ENCODE results near the gene ZEB1. TPM values are rescaled to one million over a fixed set of nuclear protein-coding genes. Genes with fewer than 3 reads are reported as not detected.

Gene ZEB1
- total RNA-seq, 1 donor from 2014 or later = 24.7 TPM

DNA sequence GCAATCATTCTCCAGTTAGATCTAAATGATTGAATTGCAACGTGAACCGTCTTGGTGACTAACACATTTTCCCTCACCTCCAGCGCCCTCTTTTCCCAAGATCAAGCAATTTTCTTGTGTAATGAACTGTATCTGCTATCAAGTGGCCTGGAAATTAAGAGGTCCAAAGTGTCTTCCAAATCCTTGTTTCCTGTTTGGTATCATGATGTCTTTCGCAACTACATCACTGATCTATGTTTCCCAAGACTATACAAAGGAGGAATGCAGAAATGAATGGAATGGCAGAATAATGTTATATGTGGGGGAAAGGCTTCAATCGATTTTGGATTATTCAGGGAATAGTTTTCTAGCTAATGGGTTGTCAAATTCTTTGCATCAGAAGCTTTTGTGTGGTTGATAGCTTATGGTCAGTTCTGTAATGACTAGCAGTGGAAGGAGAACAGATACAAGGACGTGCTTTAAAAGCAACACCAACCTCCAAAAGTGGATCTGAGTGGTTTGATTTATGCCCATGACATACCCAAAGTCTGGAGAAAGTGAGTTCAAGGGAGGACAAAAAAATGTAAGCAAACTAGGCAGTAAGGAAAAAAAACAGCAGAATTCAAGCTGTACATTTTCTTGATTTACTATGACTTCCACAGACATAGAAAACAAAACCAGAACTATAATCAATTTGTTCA lies 14.6 kb upstream of the ZEB1 start:
- Mint-ChIP-seq H3K9me3 (peaks cover 6% of the 10 kb centered on the region), H3K27me3 (ENCODE audit: low read depth) (peaks cover 3% of the 10 kb centered on the region), H3K4me1 (no peaks in the 10 kb centered on the region), H3K36me3 (no peaks in the 10 kb centered on the region), H3K27ac (no peak overlapping the region), H3K4me3 (no peak overlapping the region)
- TF ChIP-seq, protein P1, sequence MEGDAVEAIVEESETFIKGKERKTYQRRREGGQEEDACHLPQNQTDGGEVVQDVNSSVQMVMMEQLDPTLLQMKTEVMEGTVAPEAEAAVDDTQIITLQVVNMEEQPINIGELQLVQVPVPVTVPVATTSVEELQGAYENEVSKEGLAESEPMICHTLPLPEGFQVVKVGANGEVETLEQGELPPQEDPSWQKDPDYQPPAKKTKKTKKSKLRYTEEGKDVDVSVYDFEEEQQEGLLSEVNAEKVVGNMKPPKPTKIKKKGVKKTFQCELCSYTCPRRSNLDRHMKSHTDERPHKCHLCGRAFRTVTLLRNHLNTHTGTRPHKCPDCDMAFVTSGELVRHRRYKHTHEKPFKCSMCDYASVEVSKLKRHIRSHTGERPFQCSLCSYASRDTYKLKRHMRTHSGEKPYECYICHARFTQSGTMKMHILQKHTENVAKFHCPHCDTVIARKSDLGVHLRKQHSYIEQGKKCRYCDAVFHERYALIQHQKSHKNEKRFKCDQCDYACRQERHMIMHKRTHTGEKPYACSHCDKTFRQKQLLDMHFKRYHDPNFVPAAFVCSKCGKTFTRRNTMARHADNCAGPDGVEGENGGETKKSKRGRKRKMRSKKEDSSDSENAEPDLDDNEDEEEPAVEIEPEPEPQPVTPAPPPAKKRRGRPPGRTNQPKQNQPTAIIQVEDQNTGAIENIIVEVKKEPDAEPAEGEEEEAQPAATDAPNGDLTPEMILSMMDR (IDR thresholded peaks at IDR 0.05; ENCODE audit: unreplicated experiment) = no peak
- no peak for DNase-seq (ENCODE audit: low spot score in 2 of 2, unreplicated experiment in 2 of 2)

GRCh38 chr10:31313396-31313795 lies 5.6 kb upstream of the ZEB1 start:
- Mint-ChIP-seq H3K27ac (no peak overlapping the region), H3K9me3 (no peaks in the 10 kb centered on the region), H3K4me3 (no peak overlapping the region), H3K27me3 (ENCODE audit: low read depth) (peaks cover 13% of the 10 kb centered on the region), H3K4me1 (peaks cover 6% of the 10 kb centered on the region), H3K36me3 (no peaks in the 10 kb centered on the region)
- no peak for DNase-seq (ENCODE audit: low spot score in 2 of 2, unreplicated experiment in 2 of 2)
- TF ChIP-seq, protein P1 (IDR thresholded peaks at IDR 0.05; ENCODE audit: unreplicated experiment) = no peak

GRCh38 chr10:31314256-31315150 lies 4.5 kb upstream of the ZEB1 start:
- Mint-ChIP-seq H3K4me1 (peaks cover 6% of the 10 kb centered on the region), H3K27me3 (ENCODE audit: low read depth) (peaks cover 15% of the 10 kb centered on the region), H3K4me3 (no peak overlapping the region), H3K27ac (no peak overlapping the region), H3K9me3 (no peaks in the 10 kb centered on the region), H3K36me3 (no peaks in the 10 kb centered on the region)
- TF ChIP-seq, protein P1 (IDR thresholded peaks at IDR 0.05; ENCODE audit: unreplicated experiment) = no peak
- no peak for DNase-seq (ENCODE audit: low spot score in 2 of 2, unreplicated experiment in 2 of 2)

- TF ChIP-seq, protein P1 (IDR thresholded peaks at IDR 0.05; ENCODE audit: unreplicated experiment) = no peak
- Mint-ChIP-seq H3K4me3 (no peak overlapping the region), H3K4me1 (peaks cover 10% of the 10 kb centered on the region), H3K27ac (no peak overlapping the region), H3K36me3 (no peaks in the 10 kb centered on the region), H3K27me3 (ENCODE audit: low read depth) (peaks cover 20% of the 10 kb centered on the region), H3K9me3 (no peaks in the 10 kb centered on the region)
- DNase-seq (ENCODE audit: low spot score in 2 of 2, unreplicated experiment in 2 of 2) = no peak
Observed at GRCh38 chr10:31315453-31315852, 3.6 kb upstream of the ZEB1 start.

DNA sequence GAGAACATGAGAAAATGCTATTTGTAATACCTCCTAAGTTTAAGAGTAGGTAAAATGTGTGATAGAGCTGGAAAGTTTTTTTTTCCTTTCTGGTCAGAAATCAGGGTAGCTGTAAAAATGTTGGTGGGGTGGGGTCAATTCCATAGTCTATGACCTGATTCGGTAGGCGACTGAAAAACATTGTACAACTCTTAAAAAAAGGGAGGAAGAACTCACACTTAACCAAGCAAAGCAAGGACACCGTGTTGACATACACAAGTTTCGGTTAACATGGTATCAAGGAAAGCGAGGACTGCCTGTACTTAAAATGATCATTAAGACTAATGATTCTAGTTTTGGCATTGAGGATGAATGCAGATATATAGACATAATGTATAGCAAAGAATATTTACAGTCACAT lies 1.8 kb upstream of the ZEB1 start:
- no peak overlapping the region for H3K27ac Mint-ChIP-seq

More for the DNA sequence above, 1.8 kb upstream of the ZEB1 start:
- Mint-ChIP-seq H3K27me3 (ENCODE audit: low read depth) (peaks cover 37% of the 10 kb centered on the region), H3K36me3 (no peaks in the 10 kb centered on the region), H3K4me3 (peak overlapping the region; percentile 36), H3K4me1 (peaks cover 21% of the 10 kb centered on the region), H3K9me3 (no peaks in the 10 kb centered on the region)
- TF ChIP-seq, protein P1 (IDR thresholded peaks at IDR 0.05; ENCODE audit: unreplicated experiment) = no peak
- DNase-seq (ENCODE audit: low spot score in 2 of 2, unreplicated experiment in 2 of 2) = no peak
